BLaER1 (cell line): ENCODE results near the gene MAP3K8.

Source experiments
- H3K27ac ChIP-seq: shearing (Covaris generic); formaldehyde crosslinking; 2 replicates; pipeline ENCODE4 v1.8.1; 2022
- H3K27me3 ChIP-seq: shearing (Covaris generic); formaldehyde crosslinking; 2 replicates; pipeline ENCODE4 v1.8.1; 2022
- H3K36me3 ChIP-seq: shearing (Covaris generic); formaldehyde crosslinking; 2 replicates; pipeline ENCODE4 v1.8.1; 2022
- H3K4me1 ChIP-seq: shearing (Covaris generic); formaldehyde crosslinking; 2 replicates; pipeline ENCODE4 v1.8.1; 2022
- H3K4me2 ChIP-seq: shearing (Covaris generic); formaldehyde crosslinking; 2 replicates; pipeline ENCODE4 v1.8.1; 2022
- H3K4me3 ChIP-seq: shearing (Covaris generic); formaldehyde crosslinking; 2 replicates; pipeline ENCODE4 v1.8.1; 2022
- H3K9ac ChIP-seq: shearing (Covaris generic); formaldehyde crosslinking; 2 replicates; pipeline ENCODE4 v1.8.1; 2022
- H3K9me3 ChIP-seq: shearing (Covaris generic); formaldehyde crosslinking; 2 replicates; pipeline ENCODE4 v1.8.1; 2022
- H4K20me1 ChIP-seq: shearing (Covaris generic); formaldehyde crosslinking; 2 replicates; pipeline ENCODE4 v1.8.1; 2022
- Cebpa-rat ChIP-seq: shearing (Covaris generic); IDR thresholded peaks from 2 replicates; pipeline ENCODE4 v1.8.1; 2022

MAP3K8 gene

DNA sequence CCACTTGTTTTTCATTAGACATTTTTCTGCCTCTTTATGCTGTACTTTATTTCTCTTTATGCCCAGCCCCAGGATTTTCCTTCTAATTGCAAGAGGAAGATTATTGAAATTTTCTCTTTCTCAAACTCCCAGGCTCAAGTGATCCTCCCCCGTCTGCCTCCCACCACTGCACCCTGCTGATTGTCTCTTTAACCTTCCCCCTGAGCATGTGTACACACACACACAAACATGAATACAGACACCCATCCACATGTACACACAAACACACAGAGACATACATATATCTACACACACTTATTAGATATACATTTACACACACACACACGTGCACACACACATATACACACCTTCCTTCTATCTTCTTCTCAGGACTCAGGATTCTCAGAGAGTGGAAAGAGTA, 37.3 kb upstream of the MAP3K8 start:
- no peaks in the 10 kb centered on the region; the same call in 1 of the 2 replicates for H3K4me1 ChIP-seq
- H3K9ac ChIP-seq, result no peak overlapping the region
- H3K27ac ChIP-seq, result no peak overlapping the region
- no peak overlapping the region for H3K4me3 ChIP-seq
- H3K4me2 ChIP-seq, result no peak overlapping the region
- TF ChIP-seq Cebpa-rat, result no peak
- H3K9me3 ChIP-seq, result no peaks in the 10 kb centered on the region
- H3K27me3 ChIP-seq, result no peaks in the 10 kb centered on the region
- H4K20me1 ChIP-seq, result no peaks in the 10 kb centered on the region
- H3K36me3 ChIP-seq, result no peaks in the 10 kb centered on the region

DNA sequence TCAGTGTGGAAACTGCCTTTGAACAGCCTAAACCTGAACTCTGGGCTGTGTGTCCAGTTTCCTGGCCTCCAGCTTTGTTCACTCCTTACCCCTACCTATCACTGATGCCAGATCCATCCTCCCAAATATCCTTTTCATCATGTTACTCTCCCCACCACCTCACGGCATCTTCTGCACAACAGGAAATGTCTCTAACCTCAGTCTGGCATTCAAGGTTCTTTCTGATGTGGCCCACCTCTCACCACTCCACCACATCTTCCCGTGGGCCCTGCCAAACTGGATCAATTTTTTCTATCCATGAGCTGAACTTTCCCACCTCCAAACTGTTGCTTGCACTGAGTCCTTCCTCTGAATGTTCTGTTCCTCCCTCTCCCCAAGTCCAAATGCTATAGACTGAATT, 35.8 kb upstream of the MAP3K8 start:
- no peaks in the 10 kb centered on the region for H3K36me3 ChIP-seq
- no peak overlapping the region for H3K4me3 ChIP-seq
- no peak for TF ChIP-seq Cebpa-rat
- H3K9ac ChIP-seq, result no peak overlapping the region
- H3K4me1 ChIP-seq, result no peaks in the 10 kb centered on the region; the same call in 1 of the 2 replicates
- no peaks in the 10 kb centered on the region for H3K27me3 ChIP-seq
- H3K9me3 ChIP-seq, result no peaks in the 10 kb centered on the region
- no peaks in the 10 kb centered on the region for H4K20me1 ChIP-seq
- no peak overlapping the region for H3K27ac ChIP-seq
- no peak overlapping the region for H3K4me2 ChIP-seq

DNA sequence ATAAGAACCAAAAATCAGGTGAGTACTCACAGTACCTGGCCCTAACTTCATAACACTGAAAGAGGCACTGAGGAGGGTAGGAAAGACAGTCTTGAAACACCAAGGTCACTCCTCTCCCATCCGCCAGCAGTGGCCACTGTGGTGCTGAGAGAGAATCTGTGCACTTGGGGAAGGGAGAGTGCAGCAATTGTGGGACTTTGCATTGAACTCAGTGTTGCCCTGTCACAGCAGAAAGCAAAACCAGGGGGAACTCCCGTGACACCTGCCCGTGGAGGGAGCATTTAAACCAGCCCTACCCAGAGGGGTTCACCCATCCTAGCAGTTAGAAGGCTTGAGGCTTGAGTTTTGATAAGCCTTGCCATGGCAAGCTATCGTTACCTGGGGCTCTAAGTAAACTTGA, 35.2 kb upstream of the MAP3K8 start:
- Histone ChIP-seq H4K20me1 (no peaks in the 10 kb centered on the region), H3K4me1 (no peaks in the 10 kb centered on the region; the same call in 1 of the 2 replicates), H3K4me2 (no peak overlapping the region), H3K36me3 (no peaks in the 10 kb centered on the region), H3K9ac (no peak overlapping the region), H3K27me3 (no peaks in the 10 kb centered on the region), H3K27ac (no peak overlapping the region), H3K4me3 (no peak overlapping the region), H3K9me3 (no peaks in the 10 kb centered on the region)
- TF ChIP-seq Cebpa-rat, result no peak

DNA sequence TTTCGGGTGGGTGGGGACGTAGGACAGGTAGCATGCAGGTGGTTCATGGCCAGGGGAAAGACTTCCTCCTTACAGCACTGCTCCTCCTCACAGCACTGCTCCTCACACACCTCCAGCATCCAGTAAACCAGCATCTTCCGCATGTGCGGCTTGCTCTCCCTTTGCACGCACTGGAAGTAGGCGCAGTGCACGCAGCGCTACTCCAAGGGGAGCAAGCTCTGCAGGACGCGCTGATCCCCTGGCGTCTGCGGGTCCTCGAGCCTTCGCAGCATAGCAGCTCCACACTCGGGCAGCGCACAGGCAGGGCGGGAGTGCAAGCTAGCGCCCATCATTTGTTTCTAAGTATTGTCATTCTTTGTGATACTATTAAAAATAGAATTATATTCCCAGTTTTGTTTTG, 30.5 kb upstream of the MAP3K8 start:
- H3K4me1 ChIP-seq, result no peaks in the 10 kb centered on the region
- no peaks in the 10 kb centered on the region for H4K20me1 ChIP-seq
- no peak overlapping the region for H3K4me3 ChIP-seq
- peaks cover 17% of the 10 kb centered on the region for H3K9me3 ChIP-seq
- TF ChIP-seq Cebpa-rat, result no peak
- H3K27me3 ChIP-seq, result no peaks in the 10 kb centered on the region
- H3K4me2 ChIP-seq, result no peak overlapping the region
- no peak overlapping the region for H3K9ac ChIP-seq
- H3K27ac ChIP-seq, result no peak overlapping the region
- no peaks in the 10 kb centered on the region for H3K36me3 ChIP-seq

DNA sequence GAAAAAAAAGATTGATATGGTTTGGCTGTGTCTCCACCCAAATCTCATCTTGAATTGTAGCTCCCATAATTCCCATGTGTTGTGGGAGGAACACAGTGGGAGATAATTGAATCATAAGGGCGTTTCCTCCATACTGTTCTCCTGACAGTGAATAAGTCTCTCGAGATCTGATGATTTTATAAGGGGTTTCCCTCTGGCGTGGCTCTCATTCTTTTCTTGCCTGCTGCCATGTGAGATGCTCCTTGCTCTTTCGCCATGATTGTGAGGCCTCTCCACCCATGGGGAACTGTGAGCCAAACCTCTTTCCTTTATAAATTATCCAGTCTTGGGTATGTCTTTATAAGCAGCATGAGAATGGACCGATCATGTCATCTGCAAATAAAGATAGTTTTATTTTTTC, 29.4 kb upstream of the MAP3K8 start:
- no peak overlapping the region for H3K4me2 ChIP-seq
- no peak overlapping the region for H3K27ac ChIP-seq
- no peaks in the 10 kb centered on the region for H4K20me1 ChIP-seq
- H3K9me3 ChIP-seq, result peaks cover 17% of the 10 kb centered on the region
- no peaks in the 10 kb centered on the region for H3K27me3 ChIP-seq
- no peak for TF ChIP-seq Cebpa-rat
- H3K9ac ChIP-seq, result no peak overlapping the region
- no peaks in the 10 kb centered on the region for H3K4me1 ChIP-seq
- no peaks in the 10 kb centered on the region for H3K36me3 ChIP-seq
- no peak overlapping the region for H3K4me3 ChIP-seq

DNA sequence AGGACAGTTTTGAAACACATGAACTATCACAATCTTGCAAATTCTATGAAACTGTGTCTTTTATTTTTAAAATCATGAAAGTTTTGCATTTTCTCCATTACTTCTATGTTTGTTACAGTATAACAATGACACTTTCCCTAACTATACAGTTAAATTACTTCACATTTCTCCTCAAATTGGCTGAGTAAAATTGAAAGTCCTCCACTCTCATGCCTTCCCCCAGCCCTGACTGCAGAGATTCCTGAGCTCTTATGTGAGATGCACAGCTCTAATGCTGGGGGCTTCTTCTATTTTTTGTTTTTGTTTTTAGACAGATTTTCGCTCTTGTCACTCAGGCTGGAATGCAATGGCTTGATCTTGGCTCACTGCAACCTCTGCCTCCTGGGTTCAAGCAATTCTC, 22.7 kb upstream of the MAP3K8 start:
- no peak overlapping the region for H3K27ac ChIP-seq

DNA sequence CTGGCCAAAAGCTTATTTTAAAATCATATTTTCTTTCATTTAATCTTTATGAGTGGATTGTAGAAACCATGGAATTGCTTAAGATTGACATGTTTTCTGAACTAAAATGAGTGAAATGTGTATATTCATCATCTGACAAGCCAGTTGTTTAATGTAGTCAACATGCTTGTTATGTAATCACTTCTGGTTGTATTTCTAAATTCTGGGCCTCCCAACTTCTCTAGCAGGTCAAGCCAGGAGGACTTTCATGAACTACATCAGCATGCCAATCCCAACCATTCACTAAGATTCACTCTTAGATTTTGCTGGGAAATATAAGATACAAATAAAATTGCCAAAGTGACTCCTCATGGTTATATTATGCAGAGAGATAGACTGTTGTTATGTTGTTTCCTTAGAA, 21.1 kb upstream of the MAP3K8 start:
- Histone ChIP-seq H3K9me3 (no peaks in the 10 kb centered on the region), H3K4me3 (no peak overlapping the region), H3K27ac (no peak overlapping the region), H3K9ac (no peak overlapping the region), H3K4me2 (no peak overlapping the region), H4K20me1 (no peaks in the 10 kb centered on the region), H3K4me1 (peaks cover 24% of the 10 kb centered on the region), H3K27me3 (no peaks in the 10 kb centered on the region), H3K36me3 (no peaks in the 10 kb centered on the region)
- TF ChIP-seq Cebpa-rat, result no peak

More for the DNA sequence above, 22.7 kb upstream of the MAP3K8 start:
- H3K4me3 ChIP-seq, result no peak overlapping the region
- peaks cover 13% of the 10 kb centered on the region for H3K4me1 ChIP-seq
- no peaks in the 10 kb centered on the region for H3K9me3 ChIP-seq
- TF ChIP-seq Cebpa-rat, result no peak
- H3K4me2 ChIP-seq, result no peak overlapping the region
- no peaks in the 10 kb centered on the region for H3K36me3 ChIP-seq
- no peak overlapping the region for H3K9ac ChIP-seq
- H3K27me3 ChIP-seq, result no peaks in the 10 kb centered on the region
- H4K20me1 ChIP-seq, result no peaks in the 10 kb centered on the region

DNA sequence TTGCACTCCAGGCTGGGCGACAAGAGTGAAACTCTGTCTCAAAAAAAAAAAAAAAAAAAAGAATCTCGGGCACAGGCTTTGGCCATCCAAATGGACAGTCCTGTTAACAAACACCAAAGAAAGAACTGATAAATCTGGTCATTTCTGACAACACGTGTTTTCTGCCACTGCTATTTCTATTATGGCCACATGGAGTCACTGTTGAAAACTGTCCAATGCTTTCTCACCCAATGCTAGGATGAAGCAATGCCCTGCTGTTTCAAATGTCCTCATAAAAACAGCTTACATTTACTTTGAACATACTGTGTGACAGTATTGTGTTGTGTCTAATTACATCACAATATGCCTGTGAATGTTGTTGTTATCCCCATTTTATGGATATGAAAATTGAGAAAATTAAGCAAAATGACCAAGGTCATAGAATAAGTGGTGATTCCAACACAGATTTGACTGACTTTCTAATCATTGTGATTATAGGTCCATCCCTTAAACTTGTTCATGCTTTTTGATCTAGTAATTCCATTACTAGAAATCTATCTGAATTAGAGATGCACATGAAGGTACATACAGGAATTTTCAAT, 19.9 kb upstream of the MAP3K8 start:
- no peaks in the 10 kb centered on the region for H3K9me3 ChIP-seq
- H3K36me3 ChIP-seq, result no peaks in the 10 kb centered on the region
- H3K27ac ChIP-seq, result no peak overlapping the region
- H3K9ac ChIP-seq, result no peak overlapping the region
- no peak overlapping the region for H3K4me3 ChIP-seq
- no peaks in the 10 kb centered on the region for H4K20me1 ChIP-seq
- H3K4me2 ChIP-seq, result no peak overlapping the region
- H3K4me1 ChIP-seq, result peaks cover 34% of the 10 kb centered on the region
- no peaks in the 10 kb centered on the region for H3K27me3 ChIP-seq
- TF ChIP-seq Cebpa-rat, result peak; percentile 52; the same call in 1 of the 2 replicates

DNA sequence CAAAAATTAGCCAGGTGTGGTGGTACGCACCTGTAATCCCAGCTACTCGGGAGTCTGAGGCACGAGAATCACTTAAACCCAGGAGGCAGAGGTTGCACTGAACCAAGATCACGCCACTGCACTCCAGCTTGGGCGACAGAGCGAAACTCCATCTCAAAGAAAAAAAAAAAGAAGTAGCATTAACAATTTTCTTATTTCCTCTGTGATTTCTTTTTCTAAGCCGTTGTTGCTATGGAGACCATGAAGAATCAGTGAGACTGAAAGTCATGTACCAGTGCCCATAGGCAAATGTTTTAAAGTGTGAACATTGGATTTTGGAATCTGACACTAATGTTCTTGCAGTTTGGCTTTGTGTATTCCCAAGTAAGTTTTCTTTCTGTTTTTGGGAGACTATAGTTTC, 18.4 kb upstream of the MAP3K8 start:
- peaks cover 42% of the 10 kb centered on the region for H3K4me1 ChIP-seq
- H3K9ac ChIP-seq, result no peak overlapping the region
- peak overlapping the region; percentile 36 for H3K4me2 ChIP-seq
- H4K20me1 ChIP-seq, result no peaks in the 10 kb centered on the region
- H3K27me3 ChIP-seq, result no peaks in the 10 kb centered on the region
- TF ChIP-seq Cebpa-rat, result no peak
- H3K27ac ChIP-seq, result no peak overlapping the region
- H3K36me3 ChIP-seq, result no peaks in the 10 kb centered on the region
- no peak overlapping the region for H3K4me3 ChIP-seq
- H3K9me3 ChIP-seq, result no peaks in the 10 kb centered on the region

DNA sequence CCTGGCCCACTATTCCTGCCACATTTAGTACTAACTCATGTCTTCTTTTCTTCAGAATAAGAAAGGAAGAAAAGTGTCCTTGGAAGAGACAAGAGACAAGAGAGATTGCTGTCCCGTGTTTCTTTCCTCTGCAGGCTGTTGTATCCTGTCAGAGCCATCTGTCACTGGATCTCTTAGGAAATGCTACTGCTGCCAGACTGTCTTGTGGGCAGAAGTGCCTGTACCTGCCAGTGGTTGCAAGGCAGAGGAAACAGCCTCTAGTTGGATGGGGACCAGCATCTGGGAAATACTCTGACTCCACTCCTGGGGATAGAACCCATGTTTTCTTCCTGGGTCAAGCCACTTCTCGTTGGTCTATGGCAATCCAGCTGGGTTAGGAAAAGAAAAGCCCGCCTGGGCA, 16.7 kb upstream of the MAP3K8 start:
- no peaks in the 10 kb centered on the region for H3K9me3 ChIP-seq
- H4K20me1 ChIP-seq, result no peaks in the 10 kb centered on the region
- no peaks in the 10 kb centered on the region for H3K36me3 ChIP-seq
- peaks cover 43% of the 10 kb centered on the region for H3K4me1 ChIP-seq
- TF ChIP-seq Cebpa-rat, result no peak
- peak overlapping the region; percentile 15 for H3K4me2 ChIP-seq
- H3K27me3 ChIP-seq, result no peaks in the 10 kb centered on the region
- H3K4me3 ChIP-seq, result no peak overlapping the region
- H3K9ac ChIP-seq, result no peak overlapping the region
- H3K27ac ChIP-seq, result no peak overlapping the region

DNA sequence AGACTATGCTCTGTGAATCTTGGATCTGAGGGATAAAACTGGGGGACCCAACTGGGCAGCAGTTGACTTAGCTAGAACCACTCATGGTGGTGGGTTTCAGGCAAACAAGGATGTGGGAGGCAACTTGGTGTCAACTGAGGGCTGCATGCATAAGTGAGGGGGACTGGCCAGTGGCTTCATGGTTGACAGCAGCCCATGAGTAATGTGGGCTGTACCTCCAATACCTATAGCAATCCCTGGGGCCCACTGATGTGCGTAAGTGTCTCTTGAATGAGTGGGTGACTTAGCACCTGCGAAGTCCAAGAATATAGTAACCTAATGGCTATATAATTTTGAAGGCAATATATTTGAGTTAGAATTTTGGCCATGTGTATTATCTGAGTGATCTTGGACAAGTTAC, 13.7 kb upstream of the MAP3K8 start:
- Histone ChIP-seq H3K27me3 (no peaks in the 10 kb centered on the region), H3K36me3 (no peaks in the 10 kb centered on the region), H3K9ac (no peak overlapping the region), H3K4me3 (no peak overlapping the region), H3K9me3 (no peaks in the 10 kb centered on the region), H3K27ac (no peak overlapping the region), H4K20me1 (no peaks in the 10 kb centered on the region), H3K4me1 (peaks cover 61% of the 10 kb centered on the region), H3K4me2 (no peak overlapping the region)
- no peak for TF ChIP-seq Cebpa-rat
